NT2/D1 (cell line): ENCODE measurements around the gene MRPL37.

ENCODE experiments used
- SUZ12 ChIP-seq: IDR thresholded peaks from 2 replicates; pipeline ENCODE4 v1.6.1; 2011; ENCODE audit not compliant: insufficient read length, insufficient read depth; ENCODE audit errors: extremely low read depth
- ZNF274 ChIP-seq: IDR thresholded peaks from 2 replicates; pipeline ENCODE4 v1.6.1; 2011; ENCODE audit warnings: mild to moderate bottlenecking, low read depth, low read length

DNA sequence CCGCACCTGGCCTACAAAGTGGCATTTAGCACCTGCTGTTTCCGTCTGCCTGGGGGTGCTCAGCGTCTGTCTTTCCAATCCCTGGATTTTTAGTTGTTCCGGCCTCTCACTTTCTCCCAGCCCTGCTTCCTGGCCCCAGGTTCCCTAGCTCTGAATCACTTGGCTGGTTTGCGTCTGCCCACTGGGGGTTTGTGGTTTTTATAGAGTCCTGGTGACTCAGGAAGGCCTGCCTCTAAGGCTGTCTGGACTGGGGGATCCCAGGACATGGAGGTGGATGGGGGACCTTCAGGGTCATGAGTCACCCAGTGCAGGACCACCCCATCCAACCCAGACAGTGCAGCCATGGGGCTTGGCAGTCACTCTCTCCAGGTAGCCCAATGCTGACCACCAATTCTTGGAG lies 53.5 kb downstream of the MRPL37 start:
- TF ChIP-seq SUZ12 (no peak), ZNF274 (no peak)
